GM19328 (cell line): ENCODE data around the gene HS3ST2.
"Not testable (repeated sequence)": the region's sequence is repeated elsewhere in the genome, so short reads cannot be mapped to it uniquely, and the experiment has no call there.

Experiments
- ATAC-seq: cut with Tn5 transposase; IDR thresholded peaks from one replicate; pipeline ENCODE4 v1.9.1; 2021; ENCODE audit warnings: mild to moderate bottlenecking, moderate library complexity; ENCODE audit not compliant: unreplicated experiment

Gene HS3ST2

GRCh38 chr16:22929461-22929860 is 115.5 kb downstream of the HS3ST2 start:
- ATAC-seq = no peak

GRCh38 chr16:22932032-22932771 is 118.2 kb downstream of the HS3ST2 start:
- ATAC-seq = no peak

DNA sequence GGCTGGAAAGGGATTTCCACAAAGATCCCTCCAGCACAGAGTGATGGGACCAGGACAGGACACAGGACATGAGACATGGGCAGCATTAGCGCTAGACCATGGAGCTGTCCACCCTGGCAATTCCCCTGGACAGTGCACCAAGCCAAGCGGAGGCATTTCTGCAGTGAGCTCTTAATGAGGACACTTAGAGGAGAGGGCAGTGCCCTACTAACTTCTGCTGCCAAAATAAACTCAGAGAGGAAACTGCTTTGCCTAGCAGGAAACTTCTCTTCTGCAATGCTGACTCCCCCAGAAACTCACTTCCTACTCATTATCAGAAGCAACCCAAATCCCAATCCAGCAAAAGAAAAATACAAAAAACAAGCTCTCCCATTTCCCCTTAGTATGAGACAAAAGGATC is 119.2 kb downstream of the HS3ST2 start:
- ATAC-seq = no peak

GRCh38 chr16:22934786-22935185 is 120.8 kb downstream of the HS3ST2 start:
- no peak for ATAC-seq

DNA sequence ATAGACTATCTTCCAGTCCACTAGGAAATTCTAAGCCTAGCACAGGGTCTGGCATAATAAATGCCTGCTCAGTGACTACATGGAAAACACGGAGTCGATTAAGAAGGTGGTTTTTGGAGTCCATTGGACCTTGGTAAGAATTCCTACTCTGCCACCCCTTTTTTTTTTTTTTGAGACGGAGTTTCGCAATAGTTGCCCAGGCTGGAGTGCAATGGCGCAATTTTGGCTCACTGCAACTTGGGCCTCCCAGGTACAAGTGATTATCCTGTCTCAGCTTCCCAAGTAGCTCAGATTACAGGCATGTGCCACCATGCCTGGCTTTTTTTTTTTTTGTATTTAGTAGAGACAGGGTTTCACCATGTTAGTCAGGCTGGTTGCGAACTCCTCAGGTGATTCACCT is 123.2 kb downstream of the HS3ST2 start:
- no peak for ATAC-seq

DNA sequence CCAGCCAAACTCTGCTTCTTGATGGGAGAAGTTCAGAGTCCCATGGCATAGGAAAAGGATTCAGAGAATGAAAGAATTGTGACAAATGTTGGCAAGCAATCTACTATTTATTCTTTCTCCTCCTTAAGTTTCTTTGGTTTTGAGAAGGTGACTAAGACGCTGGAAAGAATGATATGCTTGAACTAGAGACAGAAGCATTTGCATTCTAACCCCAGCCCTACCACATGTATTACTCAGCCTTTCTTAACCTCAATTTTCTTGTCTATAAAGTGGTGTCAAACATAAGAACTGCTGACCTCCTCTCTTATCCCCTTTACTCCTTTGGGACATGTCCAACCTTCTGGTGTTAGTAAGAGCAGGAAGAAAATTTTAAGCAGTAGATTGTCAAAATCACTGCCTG is 124.7 kb downstream of the HS3ST2 start:
- no peak for ATAC-seq

DNA sequence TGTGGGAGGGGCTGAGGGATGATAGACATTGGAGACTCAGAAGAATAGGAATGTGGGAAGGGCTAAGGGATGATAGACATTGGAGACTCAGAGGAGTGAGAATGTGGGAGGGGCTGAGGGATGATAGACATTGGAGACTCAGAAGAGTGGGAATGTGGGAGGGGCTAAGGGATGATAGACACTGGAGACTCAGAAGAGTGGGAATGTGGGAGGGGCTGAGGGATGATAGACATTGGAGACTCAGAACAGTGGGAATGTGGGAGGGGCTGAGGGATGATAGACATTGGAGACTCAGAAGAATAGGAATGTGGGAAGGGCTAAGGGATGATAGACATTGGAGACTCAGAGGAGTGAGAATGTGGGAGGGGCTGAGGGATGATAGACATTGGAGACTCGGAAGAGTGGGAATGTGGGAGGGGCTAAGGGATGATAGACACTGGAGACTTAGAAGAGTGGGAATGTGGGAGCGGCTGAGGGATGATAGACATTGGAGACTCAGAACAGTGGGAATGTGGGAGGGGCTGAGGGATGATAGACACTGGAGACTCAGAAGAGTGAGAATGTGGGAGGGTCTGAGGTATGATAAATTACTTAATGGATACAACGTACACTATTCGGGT is 125.9 kb downstream of the HS3ST2 start:
- ATAC-seq = not testable (repeated sequence)

DNA sequence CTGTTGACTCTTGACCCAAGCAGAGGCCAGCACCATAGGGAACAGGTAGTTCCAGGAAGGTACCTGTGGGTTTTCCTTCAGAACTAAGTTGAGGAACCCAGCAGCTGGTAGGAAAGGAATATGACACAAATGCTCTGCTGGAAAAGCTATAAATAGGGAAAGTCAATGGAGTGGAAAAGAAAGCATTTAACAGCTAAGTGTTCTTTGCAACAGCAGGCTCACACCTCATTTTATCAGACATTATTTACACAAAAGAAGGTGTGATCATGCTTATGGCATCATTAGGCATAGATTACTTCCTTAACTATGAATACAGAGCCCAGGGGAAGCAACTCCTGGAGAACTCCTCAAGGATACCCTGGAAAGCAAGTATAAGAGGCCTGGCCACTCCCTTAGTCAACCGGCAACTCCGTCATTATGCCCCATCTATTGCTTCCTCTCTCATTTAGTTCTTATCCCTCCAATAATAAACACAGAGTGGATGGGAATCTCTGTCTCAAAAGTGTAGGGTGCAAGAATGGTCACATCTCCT is 128.1 kb downstream of the HS3ST2 start:
- ATAC-seq = no peak

DNA sequence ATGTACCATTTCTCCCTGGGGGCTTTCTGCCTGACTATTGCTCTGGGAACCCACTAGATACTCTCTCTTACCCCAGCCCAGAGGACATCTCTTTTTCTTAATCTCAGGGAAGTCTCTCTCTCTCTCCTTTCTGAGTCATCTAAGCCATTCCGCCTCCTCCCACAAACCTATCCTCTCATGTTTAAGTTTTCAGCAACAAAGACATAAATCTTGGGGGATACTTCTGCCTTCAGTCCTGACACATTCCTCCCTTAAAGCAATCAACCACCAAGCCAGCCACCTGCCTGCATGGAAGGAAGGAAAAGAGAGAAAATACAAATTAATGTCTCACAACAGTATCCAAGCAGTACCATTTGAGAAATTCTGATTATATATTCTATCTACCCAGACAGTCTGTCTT is 128.8 kb downstream of the HS3ST2 start:
- no peak for ATAC-seq

- no peak for ATAC-seq
Observed at GRCh38 chr16:22945361-22945760, 131.4 kb downstream of the HS3ST2 start.

GRCh38 chr16:22946433-22946832 is 132.5 kb downstream of the HS3ST2 start:
- ATAC-seq = no peak

DNA sequence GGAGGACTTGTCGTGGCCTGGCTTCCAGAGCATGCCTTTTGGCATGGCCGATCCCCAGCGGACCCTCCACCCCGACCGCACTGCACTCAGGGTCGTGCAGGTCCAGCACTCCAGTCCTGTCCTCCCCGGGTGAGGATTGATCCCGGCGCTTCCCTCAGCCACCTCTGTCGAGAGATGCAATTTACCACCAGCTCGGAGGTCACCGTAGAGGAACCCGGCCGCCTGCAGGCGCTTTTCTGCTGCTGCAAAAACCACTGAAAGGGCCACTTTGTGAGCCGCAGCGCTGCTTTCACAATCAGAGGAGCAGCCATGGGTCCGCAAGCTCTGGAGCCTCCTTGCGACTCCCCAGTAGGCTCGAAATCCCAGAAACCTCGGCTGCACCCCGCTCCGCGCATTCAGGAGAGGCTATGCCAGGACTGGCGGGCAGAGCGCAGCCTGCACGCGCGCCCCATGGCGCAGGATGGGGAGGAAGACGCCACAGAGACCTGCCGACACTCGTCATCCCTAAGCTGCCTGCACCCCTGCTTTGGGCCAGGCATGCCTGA is 134.2 kb downstream of the HS3ST2 start:
- no peak for ATAC-seq

GRCh38 chr16:22948603-22949368 is 134.8 kb downstream of the HS3ST2 start:
- no peak for ATAC-seq

GRCh38 chr16:22955461-22956070 is 141.6 kb downstream of the HS3ST2 start:
- ATAC-seq = no peak

DNA sequence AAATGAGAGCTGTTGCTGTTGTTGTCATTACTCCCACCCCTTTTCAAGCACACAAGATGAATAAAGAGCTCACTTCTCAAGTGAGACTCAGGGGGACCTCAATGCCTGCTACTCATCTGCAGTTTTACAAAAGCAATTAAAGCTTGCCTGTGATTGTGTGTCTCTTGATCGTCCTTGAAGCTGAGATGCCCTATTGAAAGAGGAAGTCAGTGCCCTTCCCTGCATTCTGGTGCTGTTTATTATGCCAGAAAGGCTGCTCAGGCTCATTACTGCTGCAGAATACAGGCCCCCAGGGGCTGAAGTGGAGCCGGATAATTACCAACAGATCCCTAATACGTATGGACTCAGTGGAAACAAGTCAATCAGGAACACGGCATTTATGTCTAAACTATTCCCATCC is 147.2 kb downstream of the HS3ST2 start:
- no peak for ATAC-seq

DNA sequence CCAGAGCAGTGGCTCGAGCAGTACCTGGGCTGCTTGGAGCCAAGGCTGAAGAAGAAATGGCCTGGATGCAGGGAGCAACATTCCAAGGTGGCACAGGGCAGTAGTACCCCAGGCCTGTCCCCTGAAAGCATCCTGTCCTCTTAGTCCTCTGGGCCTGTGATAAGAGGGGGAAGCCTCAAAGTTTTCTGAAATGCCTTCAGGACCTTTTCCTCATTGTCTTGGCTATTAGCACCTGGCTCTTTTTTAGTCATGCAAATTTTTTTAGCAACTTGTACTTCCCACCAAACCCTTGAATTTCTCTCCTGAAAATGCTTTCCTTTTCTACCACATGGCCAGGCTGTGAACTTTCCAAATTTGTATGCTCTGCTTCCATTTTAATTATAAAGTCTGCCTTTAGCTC is 148.9 kb downstream of the HS3ST2 start:
- ATAC-seq = no peak
